Activated CD8-positive, alpha-beta T cell treated with anti-CD3 and anti-CD28 coated beads for 36 hours (primary cell): ENCODE measurements around the gene BRAP. TPM values are rescaled to one million over a fixed set of nuclear protein-coding genes. Genes with fewer than 3 reads are reported as not detected.
A peak's percentile ranks its signal among the peaks of the same experiment; 100 is the strongest.

Source experiments
- ATAC-seq: fragments of 200-7000 bp; cut with Tn5 transposase; one replicate; pipeline ENCODE4 v1.10.0; 2021; ENCODE audit warnings: mild to moderate bottlenecking, moderate library complexity
- CTCF ChIA-PET: fragments of 350-600 bp; sonication (Branson Sonifier 250); formaldehyde crosslinking; loops from one replicate; lab custom pipeline; 2021; ENCODE audit warnings: antibody characterized with exemption; lab: Charles Lee
- POLR2A ChIA-PET: fragments of 350-600 bp; sonication (Branson Sonifier 250); formaldehyde crosslinking; loops from one replicate; lab custom pipeline; 2021; ENCODE audit warnings: antibody characterized with exemption; lab: Charles Lee
- DNase-seq: peaks from one replicate; pipeline ENCODE4 v3.0.0-alpha.2; 2020
- H3K27ac Mint-ChIP-seq: one replicate; pipeline ENCODE4 v1.8.0; 2021; ENCODE audit warnings: mild to moderate bottlenecking, mixed read lengths
- H3K27me3 Mint-ChIP-seq: one replicate; pipeline ENCODE4 v1.8.0; 2021; ENCODE audit warnings: mixed read lengths
- H3K36me3 Mint-ChIP-seq: one replicate; pipeline ENCODE4 v1.8.0; 2021; ENCODE audit warnings: low read depth, mixed read lengths
- H3K4me1 Mint-ChIP-seq: one replicate; pipeline ENCODE4 v1.8.0; 2021; ENCODE audit warnings: low read depth, mixed read lengths
- H3K4me3 Mint-ChIP-seq: one replicate; pipeline ENCODE4 v1.8.0; 2021; ENCODE audit warnings: mild to moderate bottlenecking, moderate library complexity, mixed read lengths
- H3K9me3 Mint-ChIP-seq: one replicate; pipeline ENCODE4 v1.8.0; 2021; ENCODE audit warnings: mixed read lengths
- intact Hi-C: fragments of 100-400 bp; cut with micrococcal nuclease; formaldehyde crosslinking; loops from one replicate; pipeline ENCODE4 v1.10.0; 2022
- total RNA-seq, 2 experiments: library from RNA; stranded (reverse); gene quantifications; one replicate each; pipeline ENCODE4 v1.2.3, GENCODE V29; 2021
- TF ChIP-seq, protein P1 (sequence below): fragments of 200-600 bp; IDR thresholded peaks from one replicate; pipeline ENCODE4 v1.8.0; 2022; ENCODE audit warnings: antibody characterized with exemption, mild to moderate bottlenecking

The BRAP gene, protein sequence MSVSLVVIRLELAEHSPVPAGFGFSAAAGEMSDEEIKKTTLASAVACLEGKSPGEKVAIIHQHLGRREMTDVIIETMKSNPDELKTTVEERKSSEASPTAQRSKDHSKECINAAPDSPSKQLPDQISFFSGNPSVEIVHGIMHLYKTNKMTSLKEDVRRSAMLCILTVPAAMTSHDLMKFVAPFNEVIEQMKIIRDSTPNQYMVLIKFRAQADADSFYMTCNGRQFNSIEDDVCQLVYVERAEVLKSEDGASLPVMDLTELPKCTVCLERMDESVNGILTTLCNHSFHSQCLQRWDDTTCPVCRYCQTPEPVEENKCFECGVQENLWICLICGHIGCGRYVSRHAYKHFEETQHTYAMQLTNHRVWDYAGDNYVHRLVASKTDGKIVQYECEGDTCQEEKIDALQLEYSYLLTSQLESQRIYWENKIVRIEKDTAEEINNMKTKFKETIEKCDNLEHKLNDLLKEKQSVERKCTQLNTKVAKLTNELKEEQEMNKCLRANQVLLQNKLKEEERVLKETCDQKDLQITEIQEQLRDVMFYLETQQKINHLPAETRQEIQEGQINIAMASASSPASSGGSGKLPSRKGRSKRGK
- 10 to 100 TPM; 16.3 to 16.9 TPM for total RNA-seq

DNA sequence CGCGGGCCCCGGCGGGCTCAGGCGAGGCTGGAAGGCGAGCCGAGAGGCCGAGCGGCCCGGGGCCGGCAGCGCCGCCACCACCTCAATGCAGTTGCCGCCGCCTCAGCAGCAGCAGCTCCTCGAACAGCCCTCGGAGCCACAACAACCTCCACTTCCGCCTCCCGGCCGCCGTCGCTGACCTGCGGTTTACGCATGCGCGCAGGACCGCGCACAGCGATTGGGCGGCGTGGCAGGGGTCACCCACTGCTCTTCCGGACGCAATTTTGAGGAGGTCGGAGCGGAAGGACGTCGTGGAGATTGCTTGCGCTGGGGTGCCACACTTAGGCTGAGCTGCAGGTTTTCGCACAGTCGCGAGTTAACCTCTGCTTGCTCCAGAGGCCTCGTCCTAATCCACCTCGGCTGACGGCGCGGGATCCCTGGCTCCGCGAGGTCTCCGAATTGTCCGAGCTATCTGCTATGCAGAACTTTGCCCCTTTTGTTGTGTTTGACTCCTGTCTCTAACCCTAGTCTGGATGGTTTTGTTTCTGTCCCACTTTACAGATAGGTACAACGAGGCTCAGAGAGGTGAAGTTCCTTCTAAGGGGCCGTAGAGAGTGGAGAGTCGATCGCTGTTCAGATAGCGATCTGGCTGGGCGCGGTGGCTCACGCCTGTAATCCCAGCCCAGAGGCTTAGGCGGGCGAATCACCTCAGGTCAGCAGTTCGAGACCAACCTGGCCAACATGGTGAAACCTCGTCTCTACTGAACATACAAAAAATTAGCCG lies at the start of gene BRAP, which contains the start of gene ACAD10:
Gene BRAP (minus strand): TSS at position 146 of the 763 bp plus-strand sequence. CDS start 164 bp downstream, outside the sequence.
Gene ACAD10 (plus strand): TSS at position 243 of the 763 bp plus-strand sequence. CDS start 6,657 bp downstream, outside the sequence.
- H3K36me3 Mint-ChIP-seq, result peaks cover 18% of the 10 kb centered on the region
- intact Hi-C loops, result no loop called here
- peak within 1 kb of the TSS; percentile 95 for H3K4me3 Mint-ChIP-seq
- peak; percentile 94 for DNase-seq
- ATAC-seq, result peak; percentile 98
- TF ChIP-seq, protein P1, sequence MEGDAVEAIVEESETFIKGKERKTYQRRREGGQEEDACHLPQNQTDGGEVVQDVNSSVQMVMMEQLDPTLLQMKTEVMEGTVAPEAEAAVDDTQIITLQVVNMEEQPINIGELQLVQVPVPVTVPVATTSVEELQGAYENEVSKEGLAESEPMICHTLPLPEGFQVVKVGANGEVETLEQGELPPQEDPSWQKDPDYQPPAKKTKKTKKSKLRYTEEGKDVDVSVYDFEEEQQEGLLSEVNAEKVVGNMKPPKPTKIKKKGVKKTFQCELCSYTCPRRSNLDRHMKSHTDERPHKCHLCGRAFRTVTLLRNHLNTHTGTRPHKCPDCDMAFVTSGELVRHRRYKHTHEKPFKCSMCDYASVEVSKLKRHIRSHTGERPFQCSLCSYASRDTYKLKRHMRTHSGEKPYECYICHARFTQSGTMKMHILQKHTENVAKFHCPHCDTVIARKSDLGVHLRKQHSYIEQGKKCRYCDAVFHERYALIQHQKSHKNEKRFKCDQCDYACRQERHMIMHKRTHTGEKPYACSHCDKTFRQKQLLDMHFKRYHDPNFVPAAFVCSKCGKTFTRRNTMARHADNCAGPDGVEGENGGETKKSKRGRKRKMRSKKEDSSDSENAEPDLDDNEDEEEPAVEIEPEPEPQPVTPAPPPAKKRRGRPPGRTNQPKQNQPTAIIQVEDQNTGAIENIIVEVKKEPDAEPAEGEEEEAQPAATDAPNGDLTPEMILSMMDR, result no peak
- peak within 1 kb of the TSS; percentile 97 for H3K27ac Mint-ChIP-seq
- H3K4me1 Mint-ChIP-seq, result peaks cover 27% of the 10 kb centered on the region
- CTCF ChIA-PET, result interaction anchor here (1.5 to 1.8 kb wide), 2 partner anchors 127 to 289 kb away, joined by 4 to 9 read pairs; no protein-coding TSS in a partner anchor
- H3K9me3 Mint-ChIP-seq, result no peaks in the 10 kb centered on the region
- POLR2A ChIA-PET, result interaction anchor here (0.6 to 2.1 kb wide), 15 partner anchors 9 to 319 kb away, joined by 3 to 9 read pairs (median 3); no protein-coding TSS in a partner anchor
- H3K27me3 Mint-ChIP-seq, result no peaks in the 10 kb centered on the region

DNA sequence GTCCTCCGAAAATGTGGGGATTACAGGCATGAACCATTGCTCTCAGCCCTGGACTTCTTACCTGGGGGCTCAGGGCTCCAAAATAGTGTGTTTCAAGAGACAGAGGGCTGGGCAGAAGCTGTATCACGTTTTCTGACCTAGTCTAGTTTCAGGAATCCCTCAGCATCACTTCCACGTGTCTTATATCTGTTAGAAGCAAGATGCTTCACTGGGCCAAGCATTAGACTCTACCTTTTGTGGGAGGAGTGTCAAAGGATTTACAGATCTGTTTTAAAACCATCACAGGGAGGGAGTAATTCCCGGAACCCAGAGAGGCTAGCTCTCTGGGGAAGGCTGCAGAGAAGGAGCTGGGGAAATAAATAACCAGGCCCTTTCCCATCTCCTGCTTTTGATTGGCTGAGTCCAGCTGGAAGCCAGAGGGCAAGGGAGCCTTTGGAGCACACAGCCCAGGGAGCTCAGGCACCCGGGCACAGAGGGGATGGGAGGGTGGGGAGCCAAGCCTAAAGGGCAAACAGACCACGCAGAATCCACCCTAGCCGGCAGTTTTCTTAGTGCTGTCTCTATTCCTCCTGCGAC lies 47.7 kb upstream of the BRAP start:
- POLR2A ChIA-PET, result no interaction called here
- no peaks in the 10 kb centered on the region for H3K27me3 Mint-ChIP-seq
- DNase-seq, result no peak
- H3K9me3 Mint-ChIP-seq, result no peaks in the 10 kb centered on the region
- no peak for ATAC-seq
- CTCF ChIA-PET, result interaction anchor here (1.1 kb wide), 1 partner anchor 79 kb away, joined by 3 read pairs; no protein-coding TSS in a partner anchor
- H3K4me3 Mint-ChIP-seq, result no peak overlapping the region
- TF ChIP-seq, protein P1, result no peak
- H3K4me1 Mint-ChIP-seq, result no peaks in the 10 kb centered on the region
- no peak overlapping the region for H3K27ac Mint-ChIP-seq
- intact Hi-C loops, result no loop called here
- H3K36me3 Mint-ChIP-seq, result peaks cover 16% of the 10 kb centered on the region

DNA sequence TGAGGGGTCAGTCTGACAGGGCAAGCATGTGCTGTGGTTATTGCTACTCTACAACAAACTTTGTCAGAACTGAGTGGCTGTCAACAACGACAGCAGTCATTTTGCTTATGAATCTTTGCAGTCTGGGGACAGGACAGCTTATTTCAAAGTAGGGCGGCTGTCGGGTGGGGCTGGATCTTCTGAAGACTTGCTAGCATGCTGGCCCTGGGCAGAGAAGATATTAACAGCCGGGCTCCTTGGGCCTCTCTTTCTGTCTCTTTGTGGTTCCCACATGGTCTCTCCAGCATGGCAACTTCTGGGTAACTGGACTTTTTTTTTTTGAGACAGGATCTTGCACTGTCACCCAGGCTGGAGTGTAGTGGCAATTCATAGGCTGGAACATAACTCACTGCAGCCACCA lies 47.0 kb upstream of the BRAP start:
- no peaks in the 10 kb centered on the region for H3K9me3 Mint-ChIP-seq
- no peaks in the 10 kb centered on the region for H3K4me1 Mint-ChIP-seq
- DNase-seq (no peak), ATAC-seq (no peak)
- intact Hi-C loops, result no loop called here
- ChIA-PET CTCF (no interaction called here), POLR2A (no interaction called here)
- no peaks in the 10 kb centered on the region for H3K27me3 Mint-ChIP-seq
- H3K4me3 Mint-ChIP-seq, result no peak overlapping the region
- H3K27ac Mint-ChIP-seq, result no peak overlapping the region
- TF ChIP-seq, protein P1, result no peak
- peaks cover 16% of the 10 kb centered on the region for H3K36me3 Mint-ChIP-seq

DNA sequence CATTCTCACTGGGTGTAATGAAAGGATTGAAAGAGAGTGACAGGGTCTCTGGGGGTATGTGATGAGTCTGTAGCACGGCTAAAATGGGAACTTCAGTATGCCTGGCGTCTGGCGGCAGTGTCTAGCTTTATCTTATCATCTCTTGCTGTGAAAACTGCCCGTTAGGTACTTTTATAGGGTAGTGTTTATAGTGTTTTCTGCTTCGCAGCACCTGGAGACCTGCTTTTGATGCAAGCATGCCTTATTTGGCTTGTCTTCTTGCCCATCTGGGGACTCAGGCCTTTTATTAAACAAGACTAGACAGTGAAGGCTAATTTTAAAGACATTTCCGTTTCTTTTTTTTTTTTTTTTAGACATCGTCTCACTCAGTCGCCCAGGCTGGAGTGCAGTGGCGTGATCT lies 44.7 kb upstream of the BRAP start:
- Mint-ChIP-seq H3K27me3 (no peaks in the 10 kb centered on the region), H3K27ac (no peak overlapping the region), H3K4me1 (no peaks in the 10 kb centered on the region), H3K4me3 (no peak overlapping the region), H3K9me3 (no peaks in the 10 kb centered on the region), H3K36me3 (peaks cover 13% of the 10 kb centered on the region)
- TF ChIP-seq, protein P1, result no peak
- ChIA-PET CTCF (no interaction called here), POLR2A (interaction anchor here (0.6 kb wide), 1 partner anchor 262 kb away, joined by 3 read pairs; no protein-coding TSS in a partner anchor)
- DNase-seq, result no peak
- intact Hi-C loops, result no loop called here
- ATAC-seq, result no peak
